ENCODE results near the gene NUDT5. TPM values are rescaled to one million over a fixed set of nuclear protein-coding genes. Genes with fewer than 3 reads are reported as not detected.

NUDT5 gene
- total RNA-seq, 3 donors from 2014 or later, result 104 to 109 (median 105) TPM

Other genes starting within 250 kb of the NUDT5 start
- 10 to 100 TPM; 26.1 to 31.0 (median 30.3) TPM for gene UPF2, start 153.1 kb downstream of the NUDT5 start, total RNA-seq
- gene DHTKD1, start 126.9 kb downstream of the NUDT5 start, total RNA-seq, result 1 to 10 TPM; 5.7 to 7.4 (median 6.1) TPM
- gene SEC61A2, start 66.2 kb downstream of the NUDT5 start, total RNA-seq, result 1 to 10 TPM; 6.3 to 9.5 (median 9.4) TPM
- gene CDC123, start 297 bp upstream of the NUDT5 start, total RNA-seq, result 100 to 1,000 TPM; 155 to 187 (median 158) TPM
- gene CAMK1D, start 153.7 kb upstream of the NUDT5 start, total RNA-seq, result 1 to 10 TPM; 6.3 to 7.8 (median 6.7) TPM